ENCODE results near the gene NPIPA1. TPM values are rescaled to one million over a fixed set of nuclear protein-coding genes. Genes with fewer than 3 reads are reported as not detected.
"Not testable (repeated sequence)": the region's sequence is repeated elsewhere in the genome, so short reads cannot be mapped to it uniquely, and the experiment has no call there.

Gene NPIPA1
- total RNA-seq, 1 donor: 47.7 TPM

DNA sequence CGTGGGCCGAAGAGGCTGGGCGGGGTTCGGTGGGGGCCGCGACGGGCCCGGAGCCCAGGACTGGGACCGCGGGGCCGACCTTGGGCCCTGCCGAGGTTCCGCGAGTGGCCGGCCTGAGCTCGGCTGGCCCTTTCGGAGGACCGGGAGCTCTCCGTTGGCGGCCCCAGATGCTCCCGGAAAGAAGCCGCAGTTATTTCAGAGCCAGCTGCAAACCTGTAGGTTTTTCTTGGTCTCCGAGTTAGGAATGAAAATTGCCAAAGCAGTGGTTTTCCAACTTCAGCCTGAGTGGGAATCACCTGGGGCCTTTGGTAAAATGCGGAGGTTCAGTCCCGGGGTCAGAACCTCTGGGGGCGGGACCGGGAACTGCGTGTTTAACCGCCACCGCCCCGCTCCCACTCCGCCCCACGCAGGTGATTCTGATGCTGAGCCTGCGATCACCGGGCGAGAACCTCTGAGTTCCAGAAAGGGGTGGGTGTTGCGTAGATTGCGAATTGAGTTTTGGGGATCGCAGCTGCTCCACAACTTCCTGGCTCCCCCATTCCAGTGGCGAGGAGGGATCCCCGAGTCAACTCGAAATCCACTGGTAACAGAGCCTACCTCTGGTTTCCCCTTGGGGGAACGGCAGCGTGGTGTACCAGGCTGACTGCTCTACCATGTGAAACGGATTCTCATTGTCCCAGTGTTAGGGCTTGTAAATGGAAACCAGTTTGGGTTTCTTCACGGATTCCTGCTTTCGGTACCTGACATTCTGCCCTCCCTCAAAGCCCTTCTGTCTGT is 38.4 kb downstream of the NPIPA1 start:
- TF ChIP-seq, protein P1, sequence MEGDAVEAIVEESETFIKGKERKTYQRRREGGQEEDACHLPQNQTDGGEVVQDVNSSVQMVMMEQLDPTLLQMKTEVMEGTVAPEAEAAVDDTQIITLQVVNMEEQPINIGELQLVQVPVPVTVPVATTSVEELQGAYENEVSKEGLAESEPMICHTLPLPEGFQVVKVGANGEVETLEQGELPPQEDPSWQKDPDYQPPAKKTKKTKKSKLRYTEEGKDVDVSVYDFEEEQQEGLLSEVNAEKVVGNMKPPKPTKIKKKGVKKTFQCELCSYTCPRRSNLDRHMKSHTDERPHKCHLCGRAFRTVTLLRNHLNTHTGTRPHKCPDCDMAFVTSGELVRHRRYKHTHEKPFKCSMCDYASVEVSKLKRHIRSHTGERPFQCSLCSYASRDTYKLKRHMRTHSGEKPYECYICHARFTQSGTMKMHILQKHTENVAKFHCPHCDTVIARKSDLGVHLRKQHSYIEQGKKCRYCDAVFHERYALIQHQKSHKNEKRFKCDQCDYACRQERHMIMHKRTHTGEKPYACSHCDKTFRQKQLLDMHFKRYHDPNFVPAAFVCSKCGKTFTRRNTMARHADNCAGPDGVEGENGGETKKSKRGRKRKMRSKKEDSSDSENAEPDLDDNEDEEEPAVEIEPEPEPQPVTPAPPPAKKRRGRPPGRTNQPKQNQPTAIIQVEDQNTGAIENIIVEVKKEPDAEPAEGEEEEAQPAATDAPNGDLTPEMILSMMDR (IDR thresholded peaks at IDR 0.05; ENCODE audit: insufficient read depth, low read length): peak; percentile 28
- peak overlapping the region; percentile 79 for H3K4me3 ChIP-seq (ENCODE audit: low read depth, low read length)
- peak; percentile 23 for DNase-seq (ENCODE audit: low read depth)

DNA sequence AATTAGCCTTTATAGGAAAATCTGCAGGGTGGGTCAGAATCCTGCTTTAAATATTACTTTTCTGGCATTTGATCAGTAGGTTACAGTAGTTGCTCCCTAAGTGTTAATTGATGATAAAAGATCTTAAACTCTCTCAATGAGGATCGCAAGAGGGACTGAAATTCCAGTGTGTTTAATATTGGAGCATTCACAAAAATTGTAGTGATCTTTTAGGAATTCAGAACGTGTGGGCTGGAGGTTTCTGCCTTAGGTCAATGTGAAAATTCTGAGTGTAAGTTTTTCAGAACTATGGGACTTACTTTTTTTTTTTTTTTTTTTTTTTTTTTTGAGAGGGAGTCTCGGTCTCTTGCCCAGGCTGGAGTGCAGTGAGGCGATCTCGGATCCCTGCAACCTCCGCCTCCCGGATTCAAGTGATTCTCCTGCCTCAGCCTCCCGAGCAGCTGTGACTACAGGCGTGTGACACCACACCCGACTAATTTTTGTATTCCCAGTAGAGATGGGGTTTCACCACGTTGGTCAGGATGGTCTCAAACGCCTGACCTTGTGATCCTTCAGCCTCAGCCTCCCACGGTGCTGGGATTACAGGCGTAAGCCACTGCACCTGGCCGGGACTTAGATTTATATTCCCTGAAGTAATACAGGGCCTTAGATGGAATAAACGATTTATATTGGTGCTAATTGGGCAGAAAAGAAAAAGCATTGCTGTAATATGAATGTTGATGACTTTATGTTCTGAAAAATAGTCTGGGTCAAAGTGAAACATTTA is 39.9 kb downstream of the NPIPA1 start:
- peak; percentile 39 for DNase-seq (ENCODE audit: low read depth)
- not testable (repeated sequence) for H3K4me3 ChIP-seq (ENCODE audit: low read depth, low read length)

DNA sequence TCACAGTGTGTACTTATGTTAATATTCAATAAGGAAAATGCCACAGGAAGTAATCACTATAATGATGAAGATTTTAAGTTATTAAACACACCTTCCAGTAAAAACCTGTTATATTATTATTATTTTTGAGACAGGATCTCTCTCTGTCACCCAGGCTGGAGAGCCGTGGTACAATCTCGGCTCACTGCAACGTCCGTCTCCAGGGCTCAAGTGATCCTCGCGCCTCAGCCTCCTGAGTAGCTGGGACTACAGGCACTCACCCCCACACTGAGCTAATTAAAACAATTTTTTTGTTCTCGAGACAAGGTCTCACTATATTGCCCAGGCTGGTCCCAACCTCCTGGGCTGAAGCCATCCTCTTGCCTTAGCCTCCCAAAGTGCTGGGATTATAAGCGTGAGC is 41.0 kb downstream of the NPIPA1 start:
- DNase-seq (ENCODE audit: low read depth); H3K4me3 ChIP-seq (ENCODE audit: low read depth, low read length): not testable (repeated sequence)

DNA sequence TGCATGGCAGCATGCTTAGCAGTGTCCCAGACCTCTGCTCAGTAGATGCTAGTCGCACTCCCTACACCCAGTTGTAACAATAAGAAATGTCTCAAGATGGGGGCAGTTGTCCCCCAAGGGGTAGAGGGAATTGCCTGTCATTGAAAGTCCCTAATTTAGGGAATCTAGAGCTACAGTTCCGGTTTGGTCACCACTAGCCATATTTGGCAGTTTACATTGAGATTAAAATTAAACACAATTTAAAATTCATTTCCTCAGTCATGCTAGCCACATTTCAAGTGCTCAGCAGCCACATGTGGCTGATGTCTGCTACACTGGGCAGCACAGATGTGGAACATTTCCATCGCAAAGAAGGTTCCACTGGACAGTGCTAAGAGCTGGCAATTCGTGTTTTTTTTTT is 41.7 kb downstream of the NPIPA1 start:
- not testable (repeated sequence) for H3K4me3 ChIP-seq (ENCODE audit: low read depth, low read length); DNase-seq (ENCODE audit: low read depth)

DNA sequence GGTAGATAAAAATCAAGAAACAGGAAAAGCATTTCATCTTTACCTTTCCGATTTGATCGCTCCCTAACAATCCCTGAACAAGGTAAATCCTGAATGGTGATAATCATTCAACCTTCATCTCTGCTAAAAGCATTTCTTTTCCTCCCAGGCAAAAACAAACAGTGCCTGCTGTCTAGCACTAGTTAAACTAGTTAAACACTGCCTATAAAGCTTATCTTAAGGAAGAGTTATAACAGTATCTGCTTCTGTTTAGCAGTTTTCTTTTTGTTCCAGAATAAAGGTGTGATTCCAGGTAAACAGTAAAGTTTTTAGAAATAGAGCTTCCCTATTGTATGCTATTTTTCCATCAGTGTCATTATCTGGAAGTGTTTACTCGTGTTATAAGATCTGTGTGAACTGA is 44.0 kb downstream of the NPIPA1 start:
- not testable (repeated sequence) for DNase-seq (ENCODE audit: low read depth); H3K4me3 ChIP-seq (ENCODE audit: low read depth, low read length)

DNA sequence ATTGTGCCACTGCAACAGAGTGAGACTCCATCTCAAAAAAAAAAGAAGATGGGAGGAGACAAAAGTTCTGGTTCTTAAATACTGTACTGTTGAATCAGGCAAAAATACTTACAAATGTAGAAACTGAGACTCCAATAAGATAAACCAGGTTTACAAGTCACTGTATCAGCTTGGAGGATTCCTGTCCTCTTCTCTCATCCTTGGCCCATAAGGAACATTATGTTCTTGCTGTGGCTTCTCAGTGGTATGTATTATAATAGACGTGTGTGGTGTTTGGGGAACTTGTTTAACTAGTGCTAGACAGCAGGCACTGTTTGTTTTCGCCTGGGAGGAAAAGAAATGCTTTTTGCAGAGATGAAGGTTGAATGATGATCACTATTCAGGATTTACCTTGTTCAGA is 45.3 kb downstream of the NPIPA1 start:
- not testable (repeated sequence) for DNase-seq (ENCODE audit: low read depth); H3K4me3 ChIP-seq (ENCODE audit: low read depth, low read length)

DNA sequence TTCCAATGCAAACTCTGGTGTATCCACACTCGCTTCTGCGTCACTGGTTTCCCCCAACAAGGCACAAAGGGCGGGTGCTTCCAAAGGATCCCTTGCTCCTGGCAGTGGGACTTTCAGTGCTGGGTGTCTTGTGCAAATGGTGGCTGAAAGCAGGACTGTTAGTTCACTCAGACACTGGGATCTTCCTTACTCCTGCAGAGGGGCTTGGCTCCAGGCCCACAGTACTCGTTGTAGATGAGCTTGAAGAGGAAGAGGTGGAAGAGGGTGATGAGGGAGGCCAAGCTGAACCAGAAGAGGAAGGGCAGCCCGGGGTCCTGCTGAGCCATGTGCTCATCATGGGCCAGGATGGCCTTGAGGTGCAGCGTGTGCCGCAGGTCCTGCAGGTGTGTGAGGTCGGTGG is 50.8 kb downstream of the NPIPA1 start:
- DNase-seq (ENCODE audit: low read depth); H3K4me3 ChIP-seq (ENCODE audit: low read depth, low read length): not testable (repeated sequence)

DNA sequence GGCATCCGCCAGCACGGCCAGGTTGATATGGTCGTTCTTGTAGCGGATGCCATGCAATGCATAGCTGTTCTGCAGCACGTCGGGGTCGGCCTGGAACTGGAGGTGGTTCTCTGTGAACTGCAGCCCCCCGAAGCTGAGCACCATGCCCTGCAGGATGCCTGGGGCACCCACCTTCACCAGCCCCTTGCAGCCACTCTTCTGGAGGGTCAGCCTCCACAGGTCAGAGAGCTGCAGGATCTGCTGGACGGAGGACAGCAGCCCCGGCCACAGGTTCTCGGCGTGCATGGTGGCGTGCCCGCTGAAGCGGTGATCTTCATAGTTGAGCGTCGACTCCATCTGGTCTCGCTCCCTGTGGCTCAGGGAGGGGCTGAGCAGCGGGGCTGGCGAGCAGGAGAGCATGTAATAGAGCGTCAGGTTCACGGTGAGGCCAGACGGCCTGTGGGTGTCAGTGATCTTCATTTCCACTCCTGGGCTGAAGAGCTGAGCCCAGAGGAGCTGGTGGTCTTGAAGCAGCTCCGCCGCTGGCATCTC is 51.5 kb downstream of the NPIPA1 start:
- DNase-seq (ENCODE audit: low read depth); H3K4me3 ChIP-seq (ENCODE audit: low read depth, low read length): not testable (repeated sequence)

DNA sequence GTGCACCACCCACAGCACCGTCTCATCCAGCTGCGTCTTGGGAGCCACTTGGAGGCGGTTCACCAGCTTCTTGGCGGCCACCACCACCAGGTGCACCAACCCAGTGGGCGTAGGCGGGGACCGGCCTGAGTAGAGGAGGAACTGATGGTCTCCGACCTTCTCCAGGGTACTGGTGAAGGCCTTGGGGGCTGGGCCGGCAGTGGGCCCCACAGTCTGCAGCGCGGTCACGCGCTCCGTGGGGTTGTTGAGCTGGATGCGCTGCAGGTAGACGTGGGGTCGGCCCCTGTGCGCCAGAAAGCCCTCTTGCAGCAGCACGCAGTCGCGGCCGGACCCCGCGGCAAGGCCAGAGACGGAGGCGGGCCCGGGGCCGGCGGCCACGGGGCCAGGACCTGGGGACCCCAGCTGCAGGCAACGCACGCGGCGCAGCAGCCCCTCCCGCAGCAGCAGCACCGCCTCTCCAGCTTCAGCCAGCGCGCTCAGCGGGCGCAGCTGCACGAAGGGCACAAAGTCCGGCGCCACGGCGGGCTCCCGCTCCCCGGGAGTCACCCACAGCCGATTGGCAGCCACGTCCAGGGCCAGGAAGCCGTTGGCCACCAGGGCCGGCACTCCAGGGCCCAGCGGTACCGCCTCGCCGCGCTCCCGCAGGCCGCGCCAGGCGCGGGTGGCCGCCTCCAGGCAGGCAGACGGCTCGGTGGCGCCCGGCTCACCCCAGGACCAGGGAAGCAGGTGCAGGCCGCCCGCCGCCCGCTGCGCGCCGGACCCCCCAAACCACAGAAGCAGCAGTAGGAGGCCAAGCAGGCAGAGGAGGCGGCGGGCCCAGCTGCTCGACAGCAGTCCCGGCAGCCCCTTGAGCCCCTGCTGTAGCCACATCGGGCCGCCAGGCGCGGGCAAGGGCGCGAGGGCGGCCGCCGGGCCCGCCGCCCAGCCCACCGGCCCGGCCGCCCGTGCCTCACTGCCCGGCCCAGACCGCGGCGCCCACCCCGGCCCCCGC is 52.3 kb downstream of the NPIPA1 start:
- not testable (repeated sequence) for DNase-seq (ENCODE audit: low read depth); H3K4me3 ChIP-seq (ENCODE audit: low read depth, low read length)

DNA sequence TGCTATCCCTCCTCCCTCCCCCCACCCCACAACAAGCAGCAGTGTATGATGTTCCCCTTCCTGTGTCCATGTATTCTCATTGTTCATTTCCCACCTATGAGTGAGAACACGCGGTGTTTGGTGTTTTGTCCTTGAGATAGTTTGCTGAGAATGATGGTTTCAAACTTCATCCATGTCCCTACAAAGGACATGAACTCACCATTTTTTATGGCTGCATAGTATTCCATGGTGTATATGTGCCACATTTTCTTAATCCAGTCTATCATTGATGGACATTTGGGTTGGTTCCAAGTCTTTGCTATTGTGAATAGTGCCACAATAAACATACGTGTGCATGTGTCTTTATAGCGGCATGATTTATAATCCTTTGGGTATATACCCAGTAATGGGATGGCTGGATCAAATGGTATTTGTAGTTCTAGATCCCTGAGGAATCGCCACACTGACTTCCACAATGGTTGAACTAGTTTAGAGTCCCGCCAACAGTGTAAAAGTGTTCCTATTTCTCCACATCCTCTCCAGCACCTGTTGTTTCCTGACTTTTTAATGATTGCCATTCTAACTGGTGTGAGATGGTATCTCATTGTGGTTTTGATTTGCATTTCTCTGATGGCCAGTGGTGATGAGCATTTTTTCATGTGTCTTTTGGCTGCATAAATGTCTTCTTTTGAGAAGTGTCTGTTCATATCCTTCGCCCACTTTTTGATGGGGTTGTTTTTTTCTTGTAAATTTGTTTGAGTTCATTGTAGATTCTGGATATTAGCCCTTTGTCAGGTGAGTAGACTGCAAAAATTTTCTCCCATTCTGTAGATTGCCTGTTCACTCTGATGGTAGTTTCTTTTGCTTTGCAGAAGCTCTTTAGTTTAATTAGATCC is 56.3 kb downstream of the NPIPA1 start:
- DNase-seq (ENCODE audit: low read depth); H3K4me3 ChIP-seq (ENCODE audit: low read depth, low read length): not testable (repeated sequence)

DNA sequence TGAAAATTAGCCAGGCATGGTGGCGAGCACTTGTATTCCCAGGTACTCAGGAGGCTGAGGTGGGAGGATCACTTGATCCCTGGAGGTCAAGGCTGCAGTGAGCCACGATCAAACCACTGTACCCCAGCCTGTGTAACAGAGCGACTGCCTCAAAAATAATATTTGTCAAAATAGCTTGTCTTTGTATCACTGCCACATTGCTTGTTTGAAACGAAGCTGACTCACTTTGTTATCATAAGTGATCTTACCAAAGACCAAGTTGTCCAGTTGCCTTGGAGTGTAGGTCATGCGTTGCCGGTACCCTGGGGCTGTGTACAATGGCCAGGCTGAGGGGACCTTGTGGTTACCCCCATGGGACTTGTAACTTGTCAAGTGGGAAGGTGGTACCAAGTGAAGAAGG is 59.5 kb downstream of the NPIPA1 start:
- H3K4me3 ChIP-seq (ENCODE audit: low read depth, low read length): not testable (repeated sequence)
- DNase-seq (ENCODE audit: low read depth): peak; percentile 22

DNA sequence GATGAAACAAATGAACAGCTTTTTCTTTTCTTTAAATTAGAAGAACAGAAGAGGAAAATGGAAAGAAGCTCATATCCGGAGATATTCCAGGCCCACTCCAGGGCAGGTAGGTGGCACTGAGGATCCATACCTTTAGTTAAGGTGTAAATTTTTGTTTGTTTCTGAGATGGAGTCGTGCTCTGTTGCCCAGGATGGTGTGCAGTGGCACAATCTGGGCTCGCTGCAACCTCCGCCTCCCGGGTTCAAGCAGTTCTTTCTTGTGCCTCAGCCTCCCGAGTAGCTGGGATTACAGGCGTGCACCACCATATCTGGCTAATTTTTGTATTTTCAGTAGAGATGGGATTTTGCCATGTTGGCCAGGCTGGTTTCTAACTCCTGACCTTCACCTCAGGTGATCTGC is 61.1 kb downstream of the NPIPA1 start:
- H3K4me3 ChIP-seq (ENCODE audit: low read depth, low read length); DNase-seq (ENCODE audit: low read depth): not testable (repeated sequence)

DNA sequence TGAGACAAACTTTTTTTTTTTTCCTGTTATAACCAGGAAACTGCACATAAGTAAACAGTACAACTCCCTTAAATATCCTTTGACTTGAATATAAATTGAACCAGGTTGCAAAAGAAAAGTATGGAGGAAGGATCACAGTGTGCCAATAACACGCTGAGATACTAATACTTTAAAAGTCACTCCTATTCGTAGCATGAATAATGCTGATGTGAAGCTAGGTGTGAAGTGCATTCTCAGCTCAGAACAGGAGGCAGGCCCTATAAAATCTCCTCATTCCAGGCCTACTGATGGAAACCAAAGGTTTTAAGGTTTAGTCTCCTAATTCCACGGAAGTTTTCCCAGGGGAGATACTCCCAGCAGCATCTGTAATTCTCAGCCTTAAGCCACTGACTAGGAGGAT is 62.6 kb downstream of the NPIPA1 start:
- not testable (repeated sequence) for DNase-seq (ENCODE audit: low read depth); H3K4me3 ChIP-seq (ENCODE audit: low read depth, low read length)
